ENCODE results near the gene BANP. TPM values are rescaled to one million over a fixed set of nuclear protein-coding genes. Genes with fewer than 3 reads are reported as not detected.

The BANP gene
- total and polyA plus RNA-seq, 2 of the 8 experiments (the other 6 are each of a cell fraction or from before 2014, with no cell fraction given), result 25.8 to 39.8 TPM

DNA sequence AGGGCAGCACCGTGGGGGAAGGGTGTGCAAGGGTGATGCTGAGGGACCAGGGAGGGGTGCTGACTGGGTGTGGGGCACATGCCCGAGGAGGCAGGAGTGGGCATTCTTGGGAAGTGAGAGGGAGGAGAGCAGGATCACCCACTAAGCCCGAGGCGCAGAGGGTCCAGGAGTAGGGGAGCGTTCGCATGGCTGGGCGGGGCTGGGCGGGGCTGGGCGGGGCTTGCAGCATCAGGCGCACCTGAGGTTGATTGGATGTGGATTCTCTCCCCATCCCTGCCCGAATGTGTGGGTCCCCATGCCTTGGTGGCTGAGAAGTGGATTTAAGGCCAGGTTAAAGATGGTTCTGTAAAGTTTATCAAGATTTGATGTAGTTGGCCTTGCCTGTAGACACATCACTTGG is 14.2 kb downstream of the BANP start (continued):
- TF ChIP-seq SUZ12 (IDR thresholded peaks at IDR 0.05; ENCODE audit: low read length) (no peak), TAF7 (optimal IDR thresholded peaks at IDR 0.05; ENCODE audit: borderline replicate concordance, low read depth, low read length) (no peak), TAF1 (IDR thresholded peaks at IDR 0.05; ENCODE audit: low read depth, low read length) (no peak), BRCA1 (IDR thresholded peaks at IDR 0.05; ENCODE audit: low read depth, low read length) (no peak), YY1 (IDR thresholded peaks at IDR 0.05; ENCODE audit: low read depth, low read length) (no peak), CEBPB (IDR thresholded peaks at IDR 0.05; ENCODE audit: low read depth, low read length) (no peak), RXRA (IDR thresholded peaks at IDR 0.05; ENCODE audit: insufficient read depth, low read depth, low read length) (no peak), SIN3A (conservative IDR thresholded peaks at IDR 0.05 in 1 of 2, IDR thresholded peaks at IDR 0.05 in 1 of 2; ENCODE audit: low read depth in 1 of 2, low read length in 2 of 2) (no peak)
- TF ChIP-seq, protein P1, sequence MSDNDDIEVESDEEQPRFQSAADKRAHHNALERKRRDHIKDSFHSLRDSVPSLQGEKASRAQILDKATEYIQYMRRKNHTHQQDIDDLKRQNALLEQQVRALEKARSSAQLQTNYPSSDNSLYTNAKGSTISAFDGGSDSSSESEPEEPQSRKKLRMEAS (IDR thresholded peaks at IDR 0.05), result no peak
- TF ChIP-seq, protein P2, sequence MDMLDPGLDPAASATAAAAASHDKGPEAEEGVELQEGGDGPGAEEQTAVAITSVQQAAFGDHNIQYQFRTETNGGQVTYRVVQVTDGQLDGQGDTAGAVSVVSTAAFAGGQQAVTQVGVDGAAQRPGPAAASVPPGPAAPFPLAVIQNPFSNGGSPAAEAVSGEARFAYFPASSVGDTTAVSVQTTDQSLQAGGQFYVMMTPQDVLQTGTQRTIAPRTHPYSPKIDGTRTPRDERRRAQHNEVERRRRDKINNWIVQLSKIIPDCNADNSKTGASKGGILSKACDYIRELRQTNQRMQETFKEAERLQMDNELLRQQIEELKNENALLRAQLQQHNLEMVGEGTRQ (IDR thresholded peaks at IDR 0.05; ENCODE audit: low read length), result no peak
